ENCODE measurements around the gene CREM.

Gene CREM

GRCh38 chr10:35135861-35136260 is 9.2 kb downstream of the CREM start:
- Histone ChIP-seq H3K27me3 (ENCODE audit: control insufficient read depth, insufficient read depth, low read length) (no peaks in the 10 kb centered on the region), H3K36me3 (ENCODE audit: control insufficient read depth, insufficient read depth, low read length) (no peaks in the 10 kb centered on the region), H3K4me1 (ENCODE audit: control insufficient read depth, insufficient read depth, low read length) (0 out of 2 replicates have a peak, but pooled peaks cover 5% of the 10 kb centered on the region), H3K4me3 (ENCODE audit: low read depth, low read length) (no peak overlapping the region), H3K9me3 (ENCODE audit: control insufficient read depth, insufficient read depth, low read length) (no peaks in the 10 kb centered on the region), H3K9ac (ENCODE audit: low read depth, low read length) (no peak overlapping the region), H3K27ac (ENCODE audit: low read depth, low read length) (no peak overlapping the region)

DNA sequence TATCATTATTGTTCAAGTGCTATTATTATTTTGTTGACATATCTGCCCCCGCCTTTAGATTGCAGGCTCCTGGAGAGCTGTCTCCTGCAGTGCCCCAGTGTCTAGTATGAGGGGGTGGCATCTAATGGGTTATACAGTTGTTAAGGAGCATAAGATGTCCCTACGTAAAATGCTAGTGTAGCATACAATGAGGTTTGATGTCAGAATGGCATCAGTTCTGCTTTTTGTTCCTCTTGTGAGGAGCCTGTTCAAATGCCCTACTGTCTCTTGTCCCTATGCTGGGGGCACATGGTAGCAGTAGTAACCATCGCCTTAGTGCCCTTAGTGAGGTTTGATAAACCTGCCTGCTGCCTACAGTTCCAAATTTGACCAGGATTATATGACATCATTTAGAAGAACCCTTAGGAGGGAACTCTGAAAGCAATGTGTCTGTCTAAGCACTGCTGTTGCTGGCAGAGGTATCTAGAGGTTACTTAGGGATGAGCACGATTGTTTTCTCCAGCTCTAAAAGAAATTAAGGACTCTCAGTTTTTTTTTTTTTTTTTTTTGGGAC is 9.7 kb downstream of the CREM start:
- Histone ChIP-seq H3K27ac (ENCODE audit: low read depth, low read length) (peak overlapping the region; percentile 17), H3K4me1 (ENCODE audit: control insufficient read depth, insufficient read depth, low read length) (0 out of 2 replicates have a peak, but pooled peaks cover 5% of the 10 kb centered on the region), H3K9me3 (ENCODE audit: control insufficient read depth, insufficient read depth, low read length) (no peaks in the 10 kb centered on the region), H3K27me3 (ENCODE audit: control insufficient read depth, insufficient read depth, low read length) (no peaks in the 10 kb centered on the region), H3K4me3 (ENCODE audit: low read depth, low read length) (no peak overlapping the region), H3K9ac (ENCODE audit: low read depth, low read length) (no peak overlapping the region), H3K36me3 (ENCODE audit: control insufficient read depth, insufficient read depth, low read length) (no peaks in the 10 kb centered on the region)

DNA sequence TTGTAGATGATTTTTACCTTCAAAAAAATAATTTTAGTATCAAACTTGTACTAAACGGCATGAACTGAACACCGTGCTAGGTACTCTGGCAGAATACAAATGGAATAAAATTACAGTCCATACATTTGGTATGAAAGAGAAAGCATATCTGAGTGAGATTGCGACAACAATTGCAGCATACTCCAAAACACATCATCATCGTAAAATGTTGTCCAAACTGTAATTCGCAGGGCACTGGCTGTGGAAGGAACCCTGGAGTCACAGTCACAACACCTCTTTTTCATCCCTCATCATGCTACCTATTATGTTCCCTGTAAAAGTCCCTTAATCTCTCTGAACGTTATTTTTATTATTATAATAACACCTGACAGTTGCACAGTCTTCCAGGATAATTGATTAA is 13.5 kb downstream of the CREM start:
- Histone ChIP-seq H3K4me3 (ENCODE audit: low read depth, low read length) (no peak overlapping the region), H3K9me3 (ENCODE audit: control insufficient read depth, insufficient read depth, low read length) (no peaks in the 10 kb centered on the region), H3K9ac (ENCODE audit: low read depth, low read length) (no peak overlapping the region), H3K36me3 (ENCODE audit: control insufficient read depth, insufficient read depth, low read length) (no peaks in the 10 kb centered on the region), H3K27ac (ENCODE audit: low read depth, low read length) (no peak overlapping the region), H3K4me1 (ENCODE audit: control insufficient read depth, insufficient read depth, low read length) (no peaks in the 10 kb centered on the region), H3K27me3 (ENCODE audit: control insufficient read depth, insufficient read depth, low read length) (no peaks in the 10 kb centered on the region)

GRCh38 chr10:35140727-35141126 is 14.1 kb downstream of the CREM start:
- Histone ChIP-seq H3K27me3 (ENCODE audit: control insufficient read depth, insufficient read depth, low read length) (no peaks in the 10 kb centered on the region), H3K4me1 (ENCODE audit: control insufficient read depth, insufficient read depth, low read length) (no peaks in the 10 kb centered on the region), H3K9me3 (ENCODE audit: control insufficient read depth, insufficient read depth, low read length) (no peaks in the 10 kb centered on the region), H3K36me3 (ENCODE audit: control insufficient read depth, insufficient read depth, low read length) (no peaks in the 10 kb centered on the region), H3K27ac (ENCODE audit: low read depth, low read length) (no peak overlapping the region), H3K4me3 (ENCODE audit: low read depth, low read length) (no peak overlapping the region), H3K9ac (ENCODE audit: low read depth, low read length) (no peak overlapping the region)

GRCh38 chr10:35150308-35150707 is 23.7 kb downstream of the CREM start:
- Histone ChIP-seq H3K36me3 (ENCODE audit: control insufficient read depth, insufficient read depth, low read length) (no peaks in the 10 kb centered on the region), H3K4me3 (ENCODE audit: low read depth, low read length) (no peak overlapping the region), H3K27me3 (ENCODE audit: control insufficient read depth, insufficient read depth, low read length) (no peaks in the 10 kb centered on the region), H3K9me3 (ENCODE audit: control insufficient read depth, insufficient read depth, low read length) (no peaks in the 10 kb centered on the region), H3K9ac (ENCODE audit: low read depth, low read length) (no peak overlapping the region), H3K4me1 (ENCODE audit: control insufficient read depth, insufficient read depth, low read length) (peaks cover 7% of the 10 kb centered on the region; the same call in 1 of the 2 replicates), H3K27ac (ENCODE audit: low read depth, low read length) (no peak overlapping the region)

- Histone ChIP-seq H3K9ac (ENCODE audit: low read depth, low read length) (no peak overlapping the region), H3K4me3 (ENCODE audit: low read depth, low read length) (no peak overlapping the region), H3K27ac (ENCODE audit: low read depth, low read length) (no peak overlapping the region), H3K9me3 (ENCODE audit: control insufficient read depth, insufficient read depth, low read length) (no peaks in the 10 kb centered on the region), H3K36me3 (ENCODE audit: control insufficient read depth, insufficient read depth, low read length) (no peaks in the 10 kb centered on the region), H3K27me3 (ENCODE audit: control insufficient read depth, insufficient read depth, low read length) (no peaks in the 10 kb centered on the region), H3K4me1 (ENCODE audit: control insufficient read depth, insufficient read depth, low read length) (peaks cover 7% of the 10 kb centered on the region; the same call in 1 of the 2 replicates)
These were observed 26.3 kb downstream of the CREM start for GRCh38 chr10:35152992-35153391.

DNA sequence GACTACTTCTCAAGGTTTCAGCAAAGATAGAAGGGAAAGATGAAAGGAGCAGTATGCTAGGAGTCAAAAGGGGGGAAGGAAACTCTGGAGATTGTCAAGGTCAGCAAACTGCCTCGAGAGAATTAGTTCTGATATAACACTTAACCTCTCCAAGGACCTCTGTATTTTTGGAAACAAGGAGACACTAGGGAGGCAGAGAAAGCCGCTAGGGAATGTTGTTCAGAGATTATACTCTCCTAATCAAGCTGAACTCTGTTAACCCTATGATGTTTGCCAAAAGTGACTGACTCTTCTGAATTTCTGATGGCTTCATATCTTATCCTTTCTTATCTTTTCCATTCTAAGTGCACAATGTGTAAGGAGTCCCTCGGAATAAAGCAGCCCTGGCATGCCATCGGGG is 27.1 kb downstream of the CREM start:
- Histone ChIP-seq H3K4me1 (ENCODE audit: control insufficient read depth, insufficient read depth, low read length) (peaks cover 7% of the 10 kb centered on the region; the same call in 1 of the 2 replicates), H3K4me3 (ENCODE audit: low read depth, low read length) (no peak overlapping the region), H3K27me3 (ENCODE audit: control insufficient read depth, insufficient read depth, low read length) (no peaks in the 10 kb centered on the region), H3K9ac (ENCODE audit: low read depth, low read length) (no peak overlapping the region), H3K36me3 (ENCODE audit: control insufficient read depth, insufficient read depth, low read length) (no peaks in the 10 kb centered on the region), H3K27ac (ENCODE audit: low read depth, low read length) (no peak overlapping the region), H3K9me3 (ENCODE audit: control insufficient read depth, insufficient read depth, low read length) (no peaks in the 10 kb centered on the region)

DNA sequence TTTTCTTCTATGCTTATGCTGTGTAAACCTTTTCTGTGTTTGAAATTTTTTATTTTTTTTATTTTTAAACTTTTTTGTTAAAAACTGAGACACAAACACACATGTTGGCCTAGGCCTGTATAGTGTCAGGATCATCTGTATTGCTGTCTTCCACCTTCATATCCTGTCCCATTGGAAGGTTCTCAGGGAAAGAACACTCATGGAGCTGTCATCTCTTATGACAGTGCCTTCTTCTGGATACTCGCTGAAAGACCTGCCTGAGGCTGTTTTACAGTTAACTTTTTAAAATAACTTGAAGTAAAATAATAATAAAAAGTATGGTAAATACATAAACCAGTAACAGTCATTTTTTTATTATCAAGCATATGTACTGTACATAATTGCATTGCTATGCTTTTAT is 34.1 kb downstream of the CREM start:
- H3K9ac ChIP-seq (ENCODE audit: low read depth, low read length) = no peak overlapping the region

DNA sequence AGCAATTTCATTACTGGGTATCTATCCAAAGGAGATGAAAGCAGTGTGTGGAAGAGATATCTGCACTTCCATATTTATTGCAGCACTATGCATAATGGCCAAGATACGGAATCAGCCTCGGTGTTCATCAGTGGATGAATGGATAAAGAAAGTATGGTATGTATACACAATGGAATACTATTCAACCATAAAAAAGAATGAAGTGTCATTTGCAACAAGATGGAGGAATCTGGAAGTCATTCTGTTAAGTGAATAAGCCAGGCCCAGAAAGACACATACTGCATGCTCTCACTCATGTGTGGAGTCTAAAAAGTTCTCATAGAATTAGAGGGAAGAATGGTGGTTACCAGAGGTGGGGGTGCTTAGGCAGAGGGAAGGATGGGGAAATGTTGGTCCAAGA is 35.3 kb downstream of the CREM start:
- H3K4me1 ChIP-seq (ENCODE audit: control insufficient read depth, insufficient read depth, low read length) = no peaks in the 10 kb centered on the region

More for the DNA sequence above, 34.1 kb downstream of the CREM start:
- Histone ChIP-seq H3K9me3 (ENCODE audit: control insufficient read depth, insufficient read depth, low read length) (no peaks in the 10 kb centered on the region), H3K4me3 (ENCODE audit: low read depth, low read length) (no peak overlapping the region), H3K4me1 (ENCODE audit: control insufficient read depth, insufficient read depth, low read length) (no peaks in the 10 kb centered on the region), H3K27me3 (ENCODE audit: control insufficient read depth, insufficient read depth, low read length) (no peaks in the 10 kb centered on the region), H3K27ac (ENCODE audit: low read depth, low read length) (no peak overlapping the region), H3K36me3 (ENCODE audit: control insufficient read depth, insufficient read depth, low read length) (no peaks in the 10 kb centered on the region)

GRCh38 chr10:35165136-35165535 is 38.5 kb downstream of the CREM start:
- H3K27ac ChIP-seq (ENCODE audit: low read depth, low read length) = no peak overlapping the region
- H3K36me3 ChIP-seq (ENCODE audit: control insufficient read depth, insufficient read depth, low read length) = no peaks in the 10 kb centered on the region
- no peaks in the 10 kb centered on the region for H3K4me1 ChIP-seq (ENCODE audit: control insufficient read depth, insufficient read depth, low read length)
- no peak overlapping the region for H3K4me3 ChIP-seq (ENCODE audit: low read depth, low read length)
- H3K9ac ChIP-seq (ENCODE audit: low read depth, low read length) = no peak overlapping the region
- H3K9me3 ChIP-seq (ENCODE audit: control insufficient read depth, insufficient read depth, low read length) = no peaks in the 10 kb centered on the region
- no peaks in the 10 kb centered on the region for H3K27me3 ChIP-seq (ENCODE audit: control insufficient read depth, insufficient read depth, low read length)

More for the DNA sequence above, 35.3 kb downstream of the CREM start:
- Histone ChIP-seq H3K27ac (ENCODE audit: low read depth, low read length) (no peak overlapping the region), H3K27me3 (ENCODE audit: control insufficient read depth, insufficient read depth, low read length) (no peaks in the 10 kb centered on the region), H3K4me3 (ENCODE audit: low read depth, low read length) (no peak overlapping the region), H3K9me3 (ENCODE audit: control insufficient read depth, insufficient read depth, low read length) (no peaks in the 10 kb centered on the region), H3K36me3 (ENCODE audit: control insufficient read depth, insufficient read depth, low read length) (no peaks in the 10 kb centered on the region), H3K9ac (ENCODE audit: low read depth, low read length) (no peak overlapping the region)

DNA sequence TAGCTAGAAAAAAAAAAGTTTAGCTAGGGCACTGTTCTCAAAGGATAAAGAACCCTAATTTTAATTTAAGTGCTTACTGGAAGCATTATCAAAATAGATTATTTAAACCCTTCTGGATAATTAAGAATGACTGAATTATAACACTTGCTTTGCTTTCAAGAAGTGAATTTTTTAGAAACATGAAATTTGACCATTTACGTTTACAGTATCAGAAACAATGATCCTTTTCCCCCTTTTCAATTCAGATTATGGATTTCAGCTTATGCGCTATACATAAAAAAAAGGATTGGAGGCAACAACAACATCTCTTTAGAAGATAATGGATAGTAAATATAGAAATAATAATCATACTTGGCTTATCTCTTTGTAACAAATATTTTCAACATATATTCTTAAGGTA is 39.2 kb downstream of the CREM start:
- H3K4me3 ChIP-seq (ENCODE audit: low read depth, low read length) = no peak overlapping the region
- no peaks in the 10 kb centered on the region for H3K4me1 ChIP-seq (ENCODE audit: control insufficient read depth, insufficient read depth, low read length)
- no peaks in the 10 kb centered on the region for H3K9me3 ChIP-seq (ENCODE audit: control insufficient read depth, insufficient read depth, low read length)
- H3K9ac ChIP-seq (ENCODE audit: low read depth, low read length) = no peak overlapping the region
- H3K36me3 ChIP-seq (ENCODE audit: control insufficient read depth, insufficient read depth, low read length) = no peaks in the 10 kb centered on the region
- no peaks in the 10 kb centered on the region for H3K27me3 ChIP-seq (ENCODE audit: control insufficient read depth, insufficient read depth, low read length)
- H3K27ac ChIP-seq (ENCODE audit: low read depth, low read length) = no peak overlapping the region
